GM21717 (cell line): ENCODE results near the gene TRABD2B.

ENCODE experiments used
- ATAC-seq: cut with Tn5 transposase; IDR thresholded peaks from one replicate; pipeline ENCODE4 v1.9.1; 2021; ENCODE audit warnings: mild to moderate bottlenecking, moderate library complexity; ENCODE audit not compliant: unreplicated experiment

Gene TRABD2B

GRCh38 chr1:47993881-47994625 lies 3.1 kb downstream of the TRABD2B start:
- no peak for ATAC-seq

GRCh38 chr1:47993416-47993740 lies 3.8 kb downstream of the TRABD2B start:
- no peak for ATAC-seq

GRCh38 chr1:47992720-47993415 lies 4.3 kb downstream of the TRABD2B start:
- ATAC-seq: no peak

GRCh38 chr1:47991673-47992072 lies 5.5 kb downstream of the TRABD2B start:
- no peak for ATAC-seq

GRCh38 chr1:47991187-47991586 lies 6.0 kb downstream of the TRABD2B start:
- no peak for ATAC-seq

- ATAC-seq: no peak
These were observed 6.9 kb downstream of the TRABD2B start for GRCh38 chr1:47990286-47990685.

- ATAC-seq: no peak
These were observed 9.6 kb downstream of the TRABD2B start for GRCh38 chr1:47987601-47988000.

- ATAC-seq: no peak
These were observed 10.4 kb downstream of the TRABD2B start for GRCh38 chr1:47986761-47987200.

GRCh38 chr1:47985018-47985417 lies 12.2 kb downstream of the TRABD2B start:
- ATAC-seq: no peak

- no peak for ATAC-seq
These were observed 12.9 kb downstream of the TRABD2B start for GRCh38 chr1:47984175-47984789.

- no peak for ATAC-seq
These were observed 13.5 kb downstream of the TRABD2B start for GRCh38 chr1:47983691-47984090.

- ATAC-seq: no peak
These were observed 15.4 kb downstream of the TRABD2B start for GRCh38 chr1:47981667-47982350.

GRCh38 chr1:47980501-47980900 lies 16.7 kb downstream of the TRABD2B start:
- ATAC-seq: no peak

GRCh38 chr1:47979724-47980123 lies 17.5 kb downstream of the TRABD2B start:
- no peak for ATAC-seq

- ATAC-seq: no peak
These were observed 18.7 kb downstream of the TRABD2B start for GRCh38 chr1:47978486-47978885.

- ATAC-seq: no peak
These were observed 20.5 kb downstream of the TRABD2B start for GRCh38 chr1:47976728-47977127.

- ATAC-seq: no peak
These were observed 20.9 kb downstream of the TRABD2B start for GRCh38 chr1:47976267-47976666.

GRCh38 chr1:47975302-47975921 lies 21.8 kb downstream of the TRABD2B start:
- no peak for ATAC-seq

- no peak for ATAC-seq
These were observed 24.2 kb downstream of the TRABD2B start for GRCh38 chr1:47972864-47973432.

GRCh38 chr1:47971385-47972160 lies 25.6 kb downstream of the TRABD2B start:
- no peak for ATAC-seq
